Neuronal stem cell (in vitro differentiated cells): ENCODE measurements around the gene LCLAT1.
"Not testable (repeated sequence)": the region's sequence is repeated elsewhere in the genome, so short reads cannot be mapped to it uniquely, and the experiment has no call there.

ENCODE experiments used
- DNase-seq: peaks from one replicate; pipeline ENCODE4 v3.0.0-alpha.2; 2013; ENCODE audit warnings: low spot score
- H2AFZ ChIP-seq: one replicate; pipeline ENCODE4 v1.6.1; 2013; ENCODE audit warnings: mild to moderate bottlenecking, low read length, inconsistent platforms
- H2AK5ac ChIP-seq: 2 replicates; pipeline ENCODE4 v1.6.1; 2013; ENCODE audit warnings: low read depth, mild to moderate bottlenecking, inconsistent platforms, low read length, moderate library complexity, mixed read lengths
- H2BK120ac ChIP-seq: 2 replicates; pipeline ENCODE4 v1.6.1; 2013; ENCODE audit warnings: low read depth, mild to moderate bottlenecking, inconsistent platforms, low read length, moderate library complexity, mixed read lengths
- H2BK12ac ChIP-seq: one replicate; pipeline ENCODE4 v1.6.1; 2013; ENCODE audit warnings: low read length, inconsistent platforms
- H2BK15ac ChIP-seq: 2 replicates; pipeline ENCODE4 v1.6.1; 2013; ENCODE audit warnings: mild to moderate bottlenecking, low read length, inconsistent platforms, mixed read lengths
- H2BK5ac ChIP-seq: one replicate; pipeline ENCODE4 v1.6.1; 2013; ENCODE audit warnings: inconsistent platforms, mild to moderate bottlenecking, low read length, moderate library complexity
- H3K14ac ChIP-seq: one replicate; pipeline ENCODE4 v1.6.1; 2013; ENCODE audit warnings: low read length, inconsistent platforms
- H3K18ac ChIP-seq: 2 replicates; pipeline ENCODE4 v1.6.1; 2013; ENCODE audit warnings: low read length, inconsistent platforms
- H3K23ac ChIP-seq: 2 replicates; pipeline ENCODE4 v1.6.1; 2013; ENCODE audit warnings: low read depth, mild to moderate bottlenecking, mixed read lengths, low read length, inconsistent platforms; ENCODE audit not compliant: poor library complexity
- H3K27ac ChIP-seq: replicated peaks from 3 replicates; pipeline ENCODE4 v1.5.1; 2013; ENCODE audit warnings: low read length, inconsistent platforms
- H3K27me3 ChIP-seq, 3 experiments: 2 replicates each; pipeline ENCODE4 v1.6.1; 2013; ENCODE audit warnings: low read length in 3 of 3, mild to moderate bottlenecking in 2 of 3, inconsistent platforms in 1 of 3, low read depth in 1 of 3, mixed read lengths in 1 of 3, moderate library complexity in 1 of 3; ENCODE audit not compliant: control insufficient read depth in 3 of 3, insufficient read depth in 3 of 3
- H3K36me3 ChIP-seq, 2 donors: replicated peaks in 1 of 2; 2 replicates each; pipeline ENCODE4 v1.6.1; 2013; ENCODE audit warnings: low read length in 2 of 2; ENCODE audit not compliant: control insufficient read depth in 2 of 2, insufficient read depth in 2 of 2
- H3K4ac ChIP-seq: 2 replicates; pipeline ENCODE4 v1.6.1; 2013; ENCODE audit warnings: inconsistent platforms, mild to moderate bottlenecking, low read length, moderate library complexity
- H3K4me1 ChIP-seq, 2 donors: 1 replicate in 1 of 2; 2 replicates in 1 of 2; pipeline ENCODE4 v1.6.1; 2013; ENCODE audit warnings: low read length in 2 of 2, low read depth in 1 of 2; ENCODE audit not compliant: control insufficient read depth in 2 of 2, insufficient read depth in 1 of 2
- H3K4me2 ChIP-seq: one replicate; pipeline ENCODE4 v1.6.1; 2013; ENCODE audit warnings: mild to moderate bottlenecking, low read length, inconsistent platforms; ENCODE audit not compliant: insufficient read depth, poor library complexity, severe bottlenecking
- H3K4me3 ChIP-seq, 2 donors: 2 replicates each; pipeline ENCODE4 v1.5.1; 2013; ENCODE audit warnings: low read length in 2 of 2, mild to moderate bottlenecking in 2 of 2, inconsistent platforms in 1 of 2, moderate library complexity in 1 of 2
- H3K79me1 ChIP-seq: one replicate; pipeline ENCODE4 v1.6.1; 2013; ENCODE audit warnings: low read depth, mild to moderate bottlenecking, inconsistent platforms, low read length, moderate library complexity
- H3K9ac ChIP-seq: one replicate; pipeline ENCODE4 v1.6.1; 2013; ENCODE audit warnings: mild to moderate bottlenecking, low read depth, low read length, inconsistent platforms; ENCODE audit not compliant: poor library complexity
- H3K9me3 ChIP-seq, 2 donors: replicated peaks in 1 of 2; 2 replicates each; pipeline versions ENCODE3 to v1.6.1; 2013; ENCODE audit warnings: low read length in 2 of 2, mild to moderate bottlenecking in 2 of 2, inconsistent platforms in 1 of 2, low read depth in 1 of 2, mixed read lengths in 1 of 2, moderate library complexity in 1 of 2; ENCODE audit not compliant: control insufficient read depth in 2 of 2, insufficient read depth in 1 of 2
- H4K8ac ChIP-seq: one replicate; pipeline ENCODE4 v1.6.1; 2013; ENCODE audit warnings: low read depth, mild to moderate bottlenecking, inconsistent platforms, low read length, moderate library complexity
- H4K91ac ChIP-seq: one replicate; pipeline ENCODE4 v1.6.1; 2013; ENCODE audit warnings: low read length, low read depth, mild to moderate bottlenecking, inconsistent platforms; ENCODE audit not compliant: poor library complexity
- WGBS, 2 donors: extraction: QIAGEN DNeasy Blood & Tissue Kit; methylation state at CpG; one replicate each; pipeline ENCODE4 v1.1.7; 2013; ENCODE audit warnings: missing lambda C conversion rate in 2 of 2, mixed read lengths in 1 of 2; ENCODE audit not compliant: insufficient read length in 2 of 2, insufficient replicate concordance in 1 of 2; ENCODE audit errors: extremely low coverage in 2 of 2; 5-methylcytosine and 5-hydroxymethylcytosine counted together

LCLAT1 gene

GRCh38 chr2:30465171-30465545 is 18.1 kb downstream of the LCLAT1 start:
- Histone ChIP-seq H3K9ac (no peak overlapping the region), H3K4me1 (peaks cover 0 to 2% of the 10 kb centered on the region in 2 donors), H4K91ac (no peak overlapping the region), H3K27me3 (no peaks in the 10 kb centered on the region), H3K18ac (no peak overlapping the region), H2BK120ac (no peak overlapping the region), H2AFZ (no peak overlapping the region), H3K23ac (no peak overlapping the region), H3K36me3 (no peaks in the 10 kb centered on the region), H4K8ac (no peak overlapping the region), H2BK15ac (no peak overlapping the region), H3K27ac (no peak overlapping the region), H2BK5ac (no peak overlapping the region), H3K4ac (no peak overlapping the region), H3K14ac (no peak overlapping the region), H3K4me2 (no peak overlapping the region), H3K79me1 (no peaks in the 10 kb centered on the region), H2BK12ac (no peak overlapping the region), H2AK5ac (no peak overlapping the region), H3K4me3 (no peak overlapping the region), H3K9me3 (peaks cover 0 to 3% of the 10 kb centered on the region in 2 donors)
- no peak for DNase-seq
- WGBS, 2 donors: no CpG with 5 or more reads among the region's 3 CpGs

- H2AFZ ChIP-seq: no peak overlapping the region
- H3K23ac ChIP-seq: no peak overlapping the region
- H2BK5ac ChIP-seq: no peak overlapping the region
- peaks cover 0 to 2% of the 10 kb centered on the region in 2 donors for H3K4me1 ChIP-seq
- H3K27me3 ChIP-seq: no peaks in the 10 kb centered on the region
- H3K27ac ChIP-seq: no peak overlapping the region
- DNase-seq: no peak
- no peak overlapping the region for H3K9ac ChIP-seq
- no peaks in the 10 kb centered on the region for H3K79me1 ChIP-seq
- H3K4ac ChIP-seq: no peak overlapping the region
- no peak overlapping the region for H3K4me3 ChIP-seq
- H3K14ac ChIP-seq: no peak overlapping the region
- no peak overlapping the region for H3K18ac ChIP-seq
- no peak overlapping the region for H4K8ac ChIP-seq
- peaks cover 0 to 3% of the 10 kb centered on the region in 2 donors for H3K9me3 ChIP-seq
- no peaks in the 10 kb centered on the region for H3K36me3 ChIP-seq
- no peak overlapping the region for H2AK5ac ChIP-seq
- H3K4me2 ChIP-seq: no peak overlapping the region
- H2BK120ac ChIP-seq: no peak overlapping the region
- no CpG with 5 or more reads among the region's 1 CpG for WGBS, 2 donors
- H2BK12ac ChIP-seq: no peak overlapping the region
- no peak overlapping the region for H2BK15ac ChIP-seq
- H4K91ac ChIP-seq: no peak overlapping the region
These were observed 19.2 kb downstream of the LCLAT1 start for GRCh38 chr2:30466216-30466615.

- not testable (repeated sequence) for H3K27ac ChIP-seq, H3K27me3 ChIP-seq, H2BK15ac ChIP-seq, H4K91ac ChIP-seq, H3K18ac ChIP-seq, DNase-seq, H3K14ac ChIP-seq, H3K4me1 ChIP-seq, H3K4me3 ChIP-seq, H2BK5ac ChIP-seq, H3K36me3 ChIP-seq, H2BK12ac ChIP-seq, H3K4ac ChIP-seq, H3K23ac ChIP-seq, H4K8ac ChIP-seq, H2AK5ac ChIP-seq, H2AFZ ChIP-seq, H3K9ac ChIP-seq, H3K4me2 ChIP-seq, H3K9me3 ChIP-seq, H2BK120ac ChIP-seq, H3K79me1 ChIP-seq
- WGBS, 2 donors: no CpG with 5 or more reads among the region's 8 CpGs
These were observed 20.2 kb downstream of the LCLAT1 start for GRCh38 chr2:30467062-30467826.

GRCh38 chr2:30470426-30470825 is 23.4 kb downstream of the LCLAT1 start:
- H2BK12ac ChIP-seq: no peak overlapping the region
- no peak overlapping the region for H3K4me3 ChIP-seq
- no peak overlapping the region for H4K91ac ChIP-seq
- H3K4me1 ChIP-seq: no peaks in the 10 kb centered on the region
- H2BK15ac ChIP-seq: no peak overlapping the region
- H3K36me3 ChIP-seq: no peaks in the 10 kb centered on the region
- peaks cover 0 to 3% of the 10 kb centered on the region in 2 donors for H3K9me3 ChIP-seq
- no peak overlapping the region for H2AFZ ChIP-seq
- no peak overlapping the region for H3K23ac ChIP-seq
- no peaks in the 10 kb centered on the region for H3K79me1 ChIP-seq
- DNase-seq: no peak
- H2BK5ac ChIP-seq: no peak overlapping the region
- no peak overlapping the region for H3K9ac ChIP-seq
- no peaks in the 10 kb centered on the region for H3K27me3 ChIP-seq
- H3K4ac ChIP-seq: no peak overlapping the region
- no peak overlapping the region for H3K27ac ChIP-seq
- H2AK5ac ChIP-seq: no peak overlapping the region
- no CpG with 5 or more reads among the region's 1 CpG for WGBS, 2 donors
- H3K4me2 ChIP-seq: no peak overlapping the region
- no peak overlapping the region for H4K8ac ChIP-seq
- H3K14ac ChIP-seq: no peak overlapping the region
- no peak overlapping the region for H2BK120ac ChIP-seq
- no peak overlapping the region for H3K18ac ChIP-seq
